Subcutaneous adipose tissue (tissue), 4 donors: ENCODE data around the gene HOXB5. TPM values are rescaled to one million over a fixed set of nuclear protein-coding genes. Genes with fewer than 3 reads are reported as not detected.

Experiments used
- CTCF ChIP-seq: fragments of 450-650 bp; IDR thresholded peaks from one replicate; pipeline ENCODE4 v1.5.1; 2016; ENCODE audit warnings: low read depth, mild to moderate bottlenecking, control low read depth, antibody characterized with exemption, moderate library complexity
- total RNA-seq, 4 donors: library from RNA; depleted of rRNA; stranded (reverse); fragments of >200 nt; gene quantifications; one replicate each; pipeline ENCODE4 v1.1.0, GENCODE V29; 2016

HOXB5 gene
- total RNA-seq, 4 donors from 2014 or later = 0.22 to 0.51 (median 0.35) TPM

- no peak for TF ChIP-seq CTCF
Observed at GRCh38 chr17:48616717-48617470, 23.3 kb upstream of the HOXB5 start.

DNA sequence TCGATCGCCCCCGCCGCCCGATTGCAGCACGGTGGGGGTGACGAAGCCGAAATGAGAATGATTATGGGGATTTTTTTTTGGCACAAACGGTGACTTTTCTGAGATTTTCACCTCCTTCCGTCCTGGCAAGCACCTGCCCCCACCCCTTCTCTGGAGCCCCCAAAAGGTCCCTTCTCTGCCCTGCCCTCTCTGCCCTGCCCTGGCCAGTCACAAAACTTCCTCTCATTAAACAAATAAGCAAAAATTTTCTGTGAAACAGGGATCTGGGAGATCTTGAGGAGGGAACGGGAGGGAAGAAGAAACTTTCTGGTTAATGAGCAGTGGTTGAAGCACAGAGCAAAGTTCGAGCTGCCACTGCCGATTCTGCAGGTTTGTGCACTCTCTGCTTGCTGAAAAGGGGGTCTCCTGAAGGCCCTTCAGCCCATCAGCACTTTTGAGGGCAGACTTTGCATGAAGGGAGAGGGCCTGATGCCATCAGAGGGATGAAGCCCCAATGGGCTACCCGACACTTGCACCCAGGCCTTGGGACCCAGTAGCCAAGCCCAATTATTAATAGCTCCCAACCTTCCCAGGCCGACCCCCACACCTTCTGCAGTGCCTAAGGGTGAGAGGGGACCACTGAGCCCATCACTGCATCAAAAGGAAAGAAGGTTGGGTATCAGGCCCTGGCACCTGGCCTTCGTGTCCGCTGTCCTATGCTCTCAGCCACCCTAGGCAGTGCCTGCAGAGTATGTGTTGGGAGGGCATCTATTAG is 22.6 kb upstream of the HOXB5 start:
- no peak for TF ChIP-seq CTCF

DNA sequence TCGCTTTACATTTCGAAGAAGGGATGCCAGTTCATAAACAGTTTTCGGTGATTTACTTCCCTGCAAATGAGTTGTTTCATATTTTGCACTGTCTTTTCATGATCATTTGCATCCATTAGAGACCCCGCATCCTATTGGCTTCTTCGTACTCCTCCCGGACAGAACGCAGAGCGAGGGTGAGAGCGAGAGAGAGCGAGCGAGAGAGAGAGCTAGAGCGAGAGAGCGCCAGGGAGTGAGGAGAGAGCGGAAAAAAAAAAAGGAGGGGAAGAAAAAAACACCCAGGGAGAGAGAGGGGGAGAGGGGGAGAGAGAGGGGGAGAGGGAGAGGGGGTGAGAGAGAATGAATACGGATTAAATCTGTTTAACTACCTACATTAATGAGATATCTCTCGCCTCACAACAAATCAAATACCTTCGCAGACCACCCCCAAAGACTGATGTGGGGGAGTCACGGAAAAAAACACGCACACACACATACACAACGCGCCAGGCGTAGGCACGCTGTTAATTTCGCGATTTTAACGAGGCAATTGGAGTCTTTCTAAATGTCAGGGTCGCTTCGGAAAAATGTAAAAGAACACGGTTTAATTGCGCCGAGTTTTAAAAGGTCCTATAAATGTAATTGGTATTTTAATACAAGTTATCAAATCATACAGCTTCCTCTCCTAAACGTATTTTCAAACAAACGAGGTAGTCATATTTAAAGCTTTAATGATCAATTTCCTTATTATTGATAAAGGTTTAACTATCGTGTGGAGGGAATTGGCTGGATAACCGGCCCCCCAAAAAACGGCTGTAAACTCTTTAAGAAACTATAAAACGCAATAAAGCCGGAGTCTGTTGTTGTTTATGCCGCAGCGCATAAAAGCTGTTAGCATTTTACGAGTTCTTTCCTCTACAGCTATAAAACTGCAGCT is 21.7 kb upstream of the HOXB5 start, which contains the start of gene HOXB8:
Gene HOXB8 (minus strand): TSS at position 246 of the 916 bp plus-strand sequence. CDS start 588 bp downstream, outside the sequence.
- TF ChIP-seq CTCF = no peak

DNA sequence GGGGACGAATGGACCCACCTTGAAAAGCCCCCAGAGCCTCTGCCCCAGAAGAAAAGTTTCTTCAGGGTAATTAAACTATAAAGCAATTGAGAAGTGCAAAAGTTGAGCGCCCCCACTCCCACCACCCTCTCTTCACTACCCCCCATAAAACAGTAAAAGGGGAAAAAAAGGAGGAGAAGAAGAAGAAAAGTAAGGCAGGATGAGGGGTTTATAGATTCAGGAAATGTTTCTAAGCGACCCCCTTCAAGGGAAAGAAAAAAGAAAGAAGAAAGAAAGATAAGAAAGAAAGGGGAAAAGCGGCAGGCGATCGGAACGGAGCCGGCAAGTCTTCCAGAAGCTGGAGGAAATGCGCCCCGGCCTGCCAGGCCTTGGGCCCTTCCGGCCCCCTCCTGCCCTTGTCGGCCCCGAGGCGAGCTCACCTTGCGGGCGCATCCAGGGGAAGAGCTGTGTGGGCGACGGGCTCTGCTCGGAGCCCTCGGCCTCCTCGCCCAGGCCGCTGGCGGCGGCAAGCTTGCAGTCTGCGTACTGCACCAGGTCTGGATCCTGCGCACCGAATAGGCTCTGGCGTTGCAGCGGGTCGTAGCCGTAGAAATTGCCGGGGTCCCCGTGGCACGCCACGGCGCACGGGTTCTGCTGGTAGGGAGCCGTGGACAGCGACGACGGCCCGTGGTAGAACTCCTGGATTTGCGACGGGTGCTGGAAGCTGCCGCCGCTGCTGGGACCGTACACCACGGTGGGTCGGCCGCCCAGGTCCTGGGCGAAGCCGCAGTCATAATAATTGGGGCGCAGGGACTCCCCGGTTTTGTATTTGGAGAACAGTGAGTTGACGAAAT is 20.5 kb upstream of the HOXB5 start:
- no peak for TF ChIP-seq CTCF

- TF ChIP-seq CTCF = no peak
Observed at GRCh38 chr17:48612854-48613691, 19.5 kb upstream of the HOXB5 start.

DNA sequence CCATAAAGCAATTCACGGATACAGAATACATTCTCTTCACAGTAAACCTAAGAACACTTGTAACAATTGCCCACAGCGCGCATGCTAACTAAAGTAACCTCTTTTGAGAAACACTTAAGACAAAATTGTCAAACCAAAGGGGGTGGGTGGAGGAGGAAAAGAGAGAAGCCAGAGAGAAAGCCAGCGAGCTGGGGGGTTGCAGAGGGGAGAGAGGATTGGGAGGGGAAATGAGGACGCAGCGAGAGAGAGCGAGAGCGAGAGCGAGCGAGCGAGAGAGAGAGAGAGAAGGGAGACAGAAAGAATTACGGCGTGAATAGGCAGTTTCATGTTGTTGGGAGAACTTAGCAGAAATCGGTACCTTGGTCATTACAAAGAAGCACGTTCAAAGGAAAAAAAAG is 18.9 kb upstream of the HOXB5 start:
- TF ChIP-seq CTCF = no peak
